Liver (tissue), 9 donors: ENCODE measurements around the gene SGPL1. TPM values are rescaled to one million over a fixed set of nuclear protein-coding genes. Genes with fewer than 3 reads are reported as not detected.

Experiments
- DNase-seq: peaks from one replicate; pipeline ENCODE4 v3.0.0-alpha.2; 2017; ENCODE audit warnings: low spot score
- H3K27ac ChIP-seq, 2 donors: one replicate each; pipeline ENCODE4 v1.7.0; 2013; ENCODE audit warnings: inconsistent platforms in 2 of 2, low read length in 2 of 2, control low read depth in 1 of 2, low read depth in 1 of 2, mild to moderate bottlenecking in 1 of 2
- H3K27me3 ChIP-seq, 4 donors: one replicate each; pipeline versions ENCODE4 v1.6.1 to v1.7.0; 2013; ENCODE audit warnings: low read length in 3 of 4, inconsistent platforms in 1 of 4, mild to moderate bottlenecking in 1 of 4, moderate library complexity in 1 of 4; ENCODE audit not compliant: control insufficient read depth in 4 of 4, insufficient read depth in 4 of 4
- H3K36me3 ChIP-seq, 4 donors: one replicate each; pipeline versions ENCODE4 v1.6.1 to v1.7.0; 2013; ENCODE audit warnings: low read length in 3 of 4, mild to moderate bottlenecking in 3 of 4, low read depth in 1 of 4, moderate library complexity in 1 of 4; ENCODE audit not compliant: control insufficient read depth in 4 of 4, insufficient read depth in 3 of 4
- H3K4me1 ChIP-seq, 4 donors: one replicate each; pipeline versions ENCODE4 v1.6.1 to v1.7.0; 2013; ENCODE audit warnings: low read length in 3 of 4, mild to moderate bottlenecking in 3 of 4, moderate library complexity in 1 of 4; ENCODE audit not compliant: control insufficient read depth in 4 of 4, insufficient read depth in 4 of 4
- H3K4me3 ChIP-seq, 3 donors: one replicate each; pipeline versions ENCODE4 v1.6.1 to v1.7.0; 2013; ENCODE audit warnings: low read length in 3 of 3, control low read depth in 1 of 3, low read depth in 1 of 3, mild to moderate bottlenecking in 1 of 3
- H3K9ac ChIP-seq, 2 donors: one replicate each; pipeline ENCODE4 v1.7.0; 2013; ENCODE audit warnings: low read length in 2 of 2, mild to moderate bottlenecking in 2 of 2, moderate library complexity in 2 of 2, control low read depth in 1 of 2, low read depth in 1 of 2
- H3K9me3 ChIP-seq, 4 donors: one replicate each; pipeline versions ENCODE4 v1.6.1 to v1.7.0; 2013; ENCODE audit warnings: low read length in 3 of 4; ENCODE audit not compliant: control insufficient read depth in 4 of 4
- EGR1 ChIP-seq, 2 donors: IDR thresholded peaks; 2 replicates each; pipeline ENCODE4 v1.6.1; 2016 to 2018; ENCODE audit warnings: antibody characterized with exemption in 2 of 2, low read depth in 2 of 2
- FOXA1 ChIP-seq: IDR thresholded peaks from 2 replicates; pipeline ENCODE4 v1.6.1; 2016; ENCODE audit warnings: antibody characterized with exemption
- FOXA2 ChIP-seq: IDR thresholded peaks from 2 replicates; pipeline ENCODE4 v1.6.1; 2016; ENCODE audit warnings: antibody characterized with exemption
- GABPA ChIP-seq, 2 donors: IDR thresholded peaks in 1 of 2; conservative IDR thresholded peaks in 1 of 2; 2 replicates each; pipeline ENCODE4 v1.6.1; 2016; ENCODE audit warnings: antibody characterized with exemption in 2 of 2, mild to moderate bottlenecking in 1 of 2, moderate library complexity in 1 of 2
- HNF4A ChIP-seq, 2 donors: conservative IDR thresholded peaks; 2 replicates each; pipeline ENCODE4 v1.6.1; 2016; ENCODE audit warnings: antibody characterized with exemption in 2 of 2, mild to moderate bottlenecking in 2 of 2
- HNF4G ChIP-seq: IDR thresholded peaks from 2 replicates; pipeline ENCODE4 v1.6.1; 2016; ENCODE audit warnings: antibody characterized with exemption
- JUND ChIP-seq, 2 donors: IDR thresholded peaks; 2 replicates each; pipeline ENCODE4 v1.6.1; 2016; ENCODE audit warnings: antibody characterized with exemption in 2 of 2
- NR2F2 ChIP-seq: IDR thresholded peaks from 2 replicates; pipeline ENCODE4 v1.6.1; 2016; ENCODE audit warnings: antibody characterized with exemption
- RAD21 ChIP-seq, 2 donors: IDR thresholded peaks; 2 replicates each; pipeline ENCODE4 v1.6.1; 2016; ENCODE audit warnings: antibody characterized with exemption in 2 of 2, mild to moderate bottlenecking in 2 of 2
- RXRA ChIP-seq, 2 donors: IDR thresholded peaks; 2 replicates each; pipeline ENCODE4 v1.6.1; 2017 to 2018; ENCODE audit warnings: antibody characterized with exemption in 2 of 2, mild to moderate bottlenecking in 1 of 2
- SP1 ChIP-seq: IDR thresholded peaks from 2 replicates; pipeline ENCODE4 v1.6.1; 2018; ENCODE audit warnings: antibody characterized with exemption, mild to moderate bottlenecking
- TAF1 ChIP-seq: conservative IDR thresholded peaks from 2 replicates; pipeline ENCODE4 v1.6.1; 2016; ENCODE audit warnings: antibody characterized with exemption, mild to moderate bottlenecking
- YY1 ChIP-seq: IDR thresholded peaks from 2 replicates; pipeline ENCODE4 v1.6.1; 2016; ENCODE audit warnings: antibody characterized with exemption, mild to moderate bottlenecking
- WGBS: extraction: QIAGEN DNeasy Blood & Tissue Kit; methylation state at CpG from one replicate; pipeline ENCODE4 v1.1.7; 2013; 5-methylcytosine and 5-hydroxymethylcytosine counted together
- polyA plus RNA-seq, 2 donors: library from polyadenylated mRNA; stranded (reverse) in 1 of 2; unstranded in 1 of 2; fragments of 200-250 nt in 1 of 2; fragments of >200 nt in 1 of 2; fragmentation: Nextera tagmentation in 1 of 2; extraction: Ambion mirVana in 1 of 2; gene quantifications; one replicate each; pipeline versions ENCODE4 v1.2.1 to v1.2.3, GENCODE V29; 2013 to 2015
- total RNA-seq, 2 donors: library from RNA; depleted of rRNA; stranded (reverse); fragments of >200 nt; gene quantifications; one replicate each; pipeline ENCODE4 v1.2.3, GENCODE V29; 2014
- TF ChIP-seq, protein P1 (sequence below): IDR thresholded peaks from 2 replicates; pipeline ENCODE4 v1.6.1; 2016; ENCODE audit warnings: antibody characterized with exemption
- TF ChIP-seq, protein P2 (sequence below): fragments of 150-350 bp; IDR thresholded peaks from 2 replicates; pipeline ENCODE4 v1.5.1; 2017; ENCODE audit warnings: improper control_type of control experiment, low read depth, low read length; ENCODE audit not compliant: missing input control
- TF ChIP-seq, protein P3 (sequence below): IDR thresholded peaks from 2 replicates; pipeline ENCODE4 v1.6.1; 2016; ENCODE audit warnings: antibody characterized with exemption
- TF ChIP-seq, protein P4 (sequence below): IDR thresholded peaks from 2 replicates; pipeline ENCODE4 v1.6.1; 2016; ENCODE audit warnings: antibody characterized with exemption
- TF ChIP-seq, protein P5 (sequence below): IDR thresholded peaks from 2 replicates; pipeline ENCODE4 v1.6.1; 2016; ENCODE audit warnings: antibody characterized with exemption, mild to moderate bottlenecking
- donor health status: healthy.
- donor health status: healthy.
- donor health status: healthy.
- donor health status: healthy.
- donor health status: healthy.

The SGPL1 gene
- total and polyA plus RNA-seq, 4 donors = 11.8 to 37.1 (median 16.8) TPM

DNA sequence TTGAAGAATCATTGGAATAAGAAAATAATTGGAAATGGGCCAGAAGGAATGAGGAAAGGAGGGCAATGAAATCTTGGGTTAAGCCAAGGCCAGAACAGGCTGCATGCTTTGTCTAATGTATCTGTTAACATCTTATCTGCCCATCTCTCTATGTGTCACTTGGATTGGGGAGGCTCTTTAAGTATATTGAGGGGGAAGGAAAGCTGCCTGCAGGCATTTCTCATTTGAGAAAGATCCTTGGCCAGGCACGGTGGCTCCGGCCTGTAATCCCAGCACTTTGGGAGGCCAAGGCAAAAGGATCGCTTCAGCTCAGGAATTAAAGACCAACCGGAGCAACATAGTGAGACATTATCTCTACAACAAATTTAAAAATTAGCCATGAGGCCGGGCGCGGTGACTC lies 58.3 kb downstream of the SGPL1 start:
- Histone ChIP-seq H3K9ac (no peak overlapping the region), H3K27ac (no peak overlapping the region), H3K27me3 (no peaks in the 10 kb centered on the region), H3K4me3 (no peak overlapping the region), H3K4me1 (peaks cover 0 to 1% (median 0%) of the 10 kb centered on the region in 4 donors), H3K9me3 (no peaks in the 10 kb centered on the region), H3K36me3 (peaks cover 4 to 55% (median 35%) of the 10 kb centered on the region in 4 donors)
- DNase-seq = no peak
- 83% methylated on average over 7 of the region's 7 CpGs for WGBS
- TF ChIP-seq, protein P1, sequence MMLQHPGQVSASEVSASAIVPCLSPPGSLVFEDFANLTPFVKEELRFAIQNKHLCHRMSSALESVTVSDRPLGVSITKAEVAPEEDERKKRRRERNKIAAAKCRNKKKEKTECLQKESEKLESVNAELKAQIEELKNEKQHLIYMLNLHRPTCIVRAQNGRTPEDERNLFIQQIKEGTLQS = no peak
- TF ChIP-seq NR2F2 = no peak
- TF ChIP-seq, protein P2, sequence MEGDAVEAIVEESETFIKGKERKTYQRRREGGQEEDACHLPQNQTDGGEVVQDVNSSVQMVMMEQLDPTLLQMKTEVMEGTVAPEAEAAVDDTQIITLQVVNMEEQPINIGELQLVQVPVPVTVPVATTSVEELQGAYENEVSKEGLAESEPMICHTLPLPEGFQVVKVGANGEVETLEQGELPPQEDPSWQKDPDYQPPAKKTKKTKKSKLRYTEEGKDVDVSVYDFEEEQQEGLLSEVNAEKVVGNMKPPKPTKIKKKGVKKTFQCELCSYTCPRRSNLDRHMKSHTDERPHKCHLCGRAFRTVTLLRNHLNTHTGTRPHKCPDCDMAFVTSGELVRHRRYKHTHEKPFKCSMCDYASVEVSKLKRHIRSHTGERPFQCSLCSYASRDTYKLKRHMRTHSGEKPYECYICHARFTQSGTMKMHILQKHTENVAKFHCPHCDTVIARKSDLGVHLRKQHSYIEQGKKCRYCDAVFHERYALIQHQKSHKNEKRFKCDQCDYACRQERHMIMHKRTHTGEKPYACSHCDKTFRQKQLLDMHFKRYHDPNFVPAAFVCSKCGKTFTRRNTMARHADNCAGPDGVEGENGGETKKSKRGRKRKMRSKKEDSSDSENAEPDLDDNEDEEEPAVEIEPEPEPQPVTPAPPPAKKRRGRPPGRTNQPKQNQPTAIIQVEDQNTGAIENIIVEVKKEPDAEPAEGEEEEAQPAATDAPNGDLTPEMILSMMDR = no peak
- no peak for TF ChIP-seq FOXA2
- TF ChIP-seq FOXA1 = no peak
- TF ChIP-seq, protein P3, sequence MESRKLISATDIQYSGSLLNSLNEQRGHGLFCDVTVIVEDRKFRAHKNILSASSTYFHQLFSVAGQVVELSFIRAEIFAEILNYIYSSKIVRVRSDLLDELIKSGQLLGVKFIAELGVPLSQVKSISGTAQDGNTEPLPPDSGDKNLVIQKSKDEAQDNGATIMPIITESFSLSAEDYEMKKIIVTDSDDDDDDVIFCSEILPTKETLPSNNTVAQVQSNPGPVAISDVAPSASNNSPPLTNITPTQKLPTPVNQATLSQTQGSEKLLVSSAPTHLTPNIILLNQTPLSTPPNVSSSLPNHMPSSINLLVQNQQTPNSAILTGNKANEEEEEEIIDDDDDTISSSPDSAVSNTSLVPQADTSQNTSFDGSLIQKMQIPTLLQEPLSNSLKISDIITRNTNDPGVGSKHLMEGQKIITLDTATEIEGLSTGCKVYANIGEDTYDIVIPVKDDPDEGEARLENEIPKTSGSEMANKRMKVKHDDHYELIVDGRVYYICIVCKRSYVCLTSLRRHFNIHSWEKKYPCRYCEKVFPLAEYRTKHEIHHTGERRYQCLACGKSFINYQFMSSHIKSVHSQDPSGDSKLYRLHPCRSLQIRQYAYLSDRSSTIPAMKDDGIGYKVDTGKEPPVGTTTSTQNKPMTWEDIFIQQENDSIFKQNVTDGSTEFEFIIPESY = no peak
- TF ChIP-seq, protein P4, sequence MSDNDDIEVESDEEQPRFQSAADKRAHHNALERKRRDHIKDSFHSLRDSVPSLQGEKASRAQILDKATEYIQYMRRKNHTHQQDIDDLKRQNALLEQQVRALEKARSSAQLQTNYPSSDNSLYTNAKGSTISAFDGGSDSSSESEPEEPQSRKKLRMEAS = no peak
- no peak for TF ChIP-seq RXRA (IDR thresholded peaks at IDR 0.05)
- no peak for TF ChIP-seq JUND (IDR thresholded peaks at IDR 0.05)
- TF ChIP-seq RAD21 (IDR thresholded peaks at IDR 0.05) = no peak
- no peak for TF ChIP-seq SP1
- TF ChIP-seq EGR1 (IDR thresholded peaks at IDR 0.05; ENCODE audit: low read depth in 2 of 2) = no peak
- TF ChIP-seq YY1 = no peak
- no peak for TF ChIP-seq HNF4A (conservative IDR thresholded peaks at IDR 0.05)
- no peak for TF ChIP-seq HNF4G
- no peak for TF ChIP-seq GABPA (IDR thresholded peaks at IDR 0.05 in 1 of 2, conservative IDR thresholded peaks at IDR 0.05 in 1 of 2)
- TF ChIP-seq, protein P5, sequence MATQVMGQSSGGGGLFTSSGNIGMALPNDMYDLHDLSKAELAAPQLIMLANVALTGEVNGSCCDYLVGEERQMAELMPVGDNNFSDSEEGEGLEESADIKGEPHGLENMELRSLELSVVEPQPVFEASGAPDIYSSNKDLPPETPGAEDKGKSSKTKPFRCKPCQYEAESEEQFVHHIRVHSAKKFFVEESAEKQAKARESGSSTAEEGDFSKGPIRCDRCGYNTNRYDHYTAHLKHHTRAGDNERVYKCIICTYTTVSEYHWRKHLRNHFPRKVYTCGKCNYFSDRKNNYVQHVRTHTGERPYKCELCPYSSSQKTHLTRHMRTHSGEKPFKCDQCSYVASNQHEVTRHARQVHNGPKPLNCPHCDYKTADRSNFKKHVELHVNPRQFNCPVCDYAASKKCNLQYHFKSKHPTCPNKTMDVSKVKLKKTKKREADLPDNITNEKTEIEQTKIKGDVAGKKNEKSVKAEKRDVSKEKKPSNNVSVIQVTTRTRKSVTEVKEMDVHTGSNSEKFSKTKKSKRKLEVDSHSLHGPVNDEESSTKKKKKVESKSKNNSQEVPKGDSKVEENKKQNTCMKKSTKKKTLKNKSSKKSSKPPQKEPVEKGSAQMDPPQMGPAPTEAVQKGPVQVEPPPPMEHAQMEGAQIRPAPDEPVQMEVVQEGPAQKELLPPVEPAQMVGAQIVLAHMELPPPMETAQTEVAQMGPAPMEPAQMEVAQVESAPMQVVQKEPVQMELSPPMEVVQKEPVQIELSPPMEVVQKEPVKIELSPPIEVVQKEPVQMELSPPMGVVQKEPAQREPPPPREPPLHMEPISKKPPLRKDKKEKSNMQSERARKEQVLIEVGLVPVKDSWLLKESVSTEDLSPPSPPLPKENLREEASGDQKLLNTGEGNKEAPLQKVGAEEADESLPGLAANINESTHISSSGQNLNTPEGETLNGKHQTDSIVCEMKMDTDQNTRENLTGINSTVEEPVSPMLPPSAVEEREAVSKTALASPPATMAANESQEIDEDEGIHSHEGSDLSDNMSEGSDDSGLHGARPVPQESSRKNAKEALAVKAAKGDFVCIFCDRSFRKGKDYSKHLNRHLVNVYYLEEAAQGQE = no peak
- TF ChIP-seq TAF1 = no peak
